K562 (cell line): ENCODE measurements around the gene LIN9. TPM values are rescaled to one million over a fixed set of nuclear protein-coding genes. Genes with fewer than 3 reads are reported as not detected.

ENCODE experiments used
- CBFA2T2 ChIP-seq: fragments of 450-650 bp; conservative IDR thresholded peaks from 2 replicates; pipeline ENCODE4 v1.6.1; 2017; ENCODE audit warnings: mild to moderate bottlenecking
- CBFA2T3 ChIP-seq: fragments of 450-650 bp; IDR thresholded peaks from 2 replicates; pipeline ENCODE4 v1.6.1; 2017
- CC2D1A ChIP-seq: fragments of 450-650 bp; IDR thresholded peaks from 2 replicates; pipeline ENCODE4 v1.6.1; 2017; ENCODE audit warnings: mild to moderate bottlenecking
- CEBPZ ChIP-seq: fragments of 150-350 bp; IDR thresholded peaks from 2 replicates; pipeline ENCODE4 v1.6.1; 2014; ENCODE audit warnings: low read depth, mild to moderate bottlenecking, low read length, borderline replicate concordance
- HDAC1 ChIP-seq, 2 experiments: fragments of 450-650 bp; IDR thresholded peaks; 2 replicates each; pipeline ENCODE4 v1.6.1; 2016 to 2017; ENCODE audit warnings: inconsistent platforms in 1 of 2, mild to moderate bottlenecking in 1 of 2, moderate library complexity in 1 of 2
- KDM1A ChIP-seq, 2 experiments: fragments of 450-650 bp; IDR thresholded peaks; 2 replicates each; pipeline ENCODE4 v1.6.1; 2016; ENCODE audit warnings: mild to moderate bottlenecking in 2 of 2
- MGA ChIP-seq: fragments of 450-650 bp; IDR thresholded peaks from 2 replicates; pipeline ENCODE4 v1.6.1; 2016; ENCODE audit warnings: mild to moderate bottlenecking, moderate library complexity
- MTA1 ChIP-seq: fragments of 450-650 bp; IDR thresholded peaks from 2 replicates; pipeline ENCODE4 v1.6.1; 2017; ENCODE audit warnings: borderline replicate concordance
- NFIC ChIP-seq: fragments of 450-650 bp; IDR thresholded peaks from 2 replicates; pipeline ENCODE4 v1.6.1; 2017; ENCODE audit warnings: mild to moderate bottlenecking, inconsistent platforms
- SMARCC2 ChIP-seq: fragments of 450-650 bp; IDR thresholded peaks from 2 replicates; pipeline ENCODE4 v1.6.1; 2017; ENCODE audit warnings: antibody characterized with exemption, moderate library complexity, mild to moderate bottlenecking, low read depth
- TAL1 ChIP-seq: fragments of 450-650 bp; IDR thresholded peaks from 2 replicates; pipeline ENCODE4 v1.6.1; 2016; ENCODE audit warnings: mild to moderate bottlenecking
- ZKSCAN8 ChIP-seq: fragments of 200-800 bp; sonication (Bioruptor generic); IDR thresholded peaks from 2 replicates; pipeline ENCODE4 v1.6.1; 2016; ENCODE audit warnings: missing genetic modification characterization, missing compliant biosample characterization
- ZNF445 ChIP-seq: fragments of 250-450 bp; sonication (Bioruptor Pico); IDR thresholded peaks from 2 replicates; pipeline ENCODE4 v1.4.0; 2020; ENCODE audit warnings: low read depth, mild to moderate bottlenecking, moderate library complexity
- ZNF644 ChIP-seq: fragments of 200-800 bp; sonication (Bioruptor generic); IDR thresholded peaks from 2 replicates; pipeline ENCODE4 v1.6.1; 2016; ENCODE audit warnings: low read depth, missing genetic modification characterization, missing compliant biosample characterization
- polyA plus RNA-seq, 8 experiments: library from polyadenylated mRNA; depleted of rRNA in 4 of 8; stranded (reverse) in 5 of 8; unstranded in 3 of 8; fragments of >200 nt; fragmentation: Nextera tagmentation in 2 of 8; fragmentation: Illumina TruSeq in 1 of 8; extraction: Ambion mirVana in 2 of 8; extraction: Trizol in 1 of 8; gene quantifications; 2 replicates each; pipeline versions ENCODE4 v1.2.1 to v1.2.3, GENCODE V29; 2011 to 2014; ENCODE audit warnings: inconsistent platforms in 1 of 8, missing spikeins in 1 of 8
- total RNA-seq, 7 experiments: library from RNA; depleted of rRNA in 6 of 7; stranded (reverse); fragments of >200 nt in 6 of 7; fragmentation: Illumina TruSeq in 2 of 7; extraction: Trizol in 2 of 7; gene quantifications; 2 replicates each; pipeline versions ENCODE4 v1.2.1 to v1.2.3, GENCODE V29; 2011 to 2021; ENCODE audit warnings: low replicate concordance in 1 of 7

The LIN9 gene
- total and polyA plus RNA-seq, 9 of the 15 experiments (the other 6 are each of a cell fraction or from before 2014, with no cell fraction given) = 18.8 to 33.0 (median 25.5) TPM

GRCh38 chr1:226349801-226350518 lies 41.0 kb upstream of the LIN9 start (continued):
- TF ChIP-seq MGA (peak; percentile 68), ZNF644 (no peak), NFIC (peak; percentile 94), CC2D1A (0 out of 2 replicates have a peak, but pooled peaks have one; percentile 19), TAL1 (peak; percentile 67), MTA1 (0 out of 2 replicates have a peak, but pooled peaks have one; percentile 17), SMARCC2 (0 out of 2 replicates have a peak, but pooled peaks have one; percentile 41), CEBPZ (no peak), CBFA2T3 (peak; percentile 86), KDM1A (IDR thresholded peaks at IDR 0.05) (peak; percentile 70 to 75; a peak in 3 of 4 replicates), ZNF445 (CRISPR knock-in tag) (no peak), HDAC1 (IDR thresholded peaks at IDR 0.05) (0 out of 4 replicates have a peak, but pooled peaks of 1 of the 2 experiments have one; percentile 38), ZKSCAN8 (CRISPR knock-in tag) (no peak), CBFA2T2 (peak; percentile 68)
